Stimulated activated CD4-positive, alpha-beta T cell treated with anti-CD3 and anti-CD28 coated beads, Interleukin-15, amount 100 ng/mL, for 1 hour (primary cell): Measurements from ENCODE around the gene UNC5C.

Experiments used
- DNase-seq, 2 donors: peaks; one replicate each; pipeline ENCODE4 v3.0.0-alpha.2; 2020; ENCODE audit warnings: low read depth in 1 of 2, low spot score in 1 of 2

UNC5C gene

DNA sequence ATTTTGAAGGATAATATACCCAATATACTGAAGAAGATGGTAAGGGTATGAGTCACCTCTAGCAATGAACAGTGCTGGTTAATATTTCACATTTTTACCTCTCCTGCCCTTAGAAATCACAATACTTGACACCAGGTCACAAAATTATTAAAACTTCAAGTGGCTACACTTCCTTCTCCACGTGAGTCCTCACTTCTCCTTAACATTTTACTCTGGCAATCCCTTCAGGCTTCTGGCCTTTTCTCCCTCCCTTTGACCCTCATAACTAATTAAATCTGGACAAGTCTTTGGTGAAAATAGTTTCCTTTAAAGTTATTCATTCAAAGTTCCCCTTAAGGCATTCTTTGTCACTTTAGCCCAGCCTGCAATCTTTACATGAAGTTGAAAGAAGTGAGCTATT lies 190.4 kb downstream of the UNC5C start:
- no peak for DNase-seq

DNA sequence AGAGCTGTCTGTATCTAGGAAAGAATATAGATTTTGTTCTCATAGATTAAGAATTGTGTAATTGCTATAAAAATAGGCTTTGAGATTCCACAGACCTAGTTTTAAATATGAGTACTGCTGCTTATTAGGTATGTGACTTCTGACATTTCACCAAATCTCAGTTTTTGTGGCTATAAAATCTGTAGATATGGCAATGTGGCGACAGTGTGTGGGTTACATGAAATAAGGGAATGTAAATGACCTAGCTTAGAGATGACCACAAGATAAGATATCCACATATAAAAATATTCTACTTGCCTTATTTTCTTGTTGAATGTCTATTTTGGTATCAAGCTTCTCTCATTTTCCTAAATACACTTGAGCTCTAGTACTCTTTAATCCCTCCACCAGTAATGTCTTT lies 193.8 kb downstream of the UNC5C start:
- no peak for DNase-seq

DNA sequence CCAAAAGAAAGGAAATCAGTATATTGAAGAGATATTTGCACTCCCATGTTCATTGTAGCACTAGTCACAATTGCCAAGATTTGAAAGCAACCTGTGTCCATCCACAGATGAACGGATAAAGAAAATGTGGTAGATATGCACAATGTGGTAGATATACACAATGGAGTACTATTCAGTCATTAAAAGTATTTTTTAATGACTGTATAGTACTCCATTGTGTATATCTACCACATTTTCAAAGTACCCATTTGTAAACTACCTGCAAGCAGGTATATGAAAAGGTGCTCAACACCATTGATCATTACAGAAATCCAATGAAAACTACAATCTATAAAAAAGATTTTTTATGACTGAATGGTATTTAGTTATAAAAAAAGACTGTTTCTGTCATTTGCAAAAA lies 200.4 kb downstream of the UNC5C start:
- no peak for DNase-seq

DNA sequence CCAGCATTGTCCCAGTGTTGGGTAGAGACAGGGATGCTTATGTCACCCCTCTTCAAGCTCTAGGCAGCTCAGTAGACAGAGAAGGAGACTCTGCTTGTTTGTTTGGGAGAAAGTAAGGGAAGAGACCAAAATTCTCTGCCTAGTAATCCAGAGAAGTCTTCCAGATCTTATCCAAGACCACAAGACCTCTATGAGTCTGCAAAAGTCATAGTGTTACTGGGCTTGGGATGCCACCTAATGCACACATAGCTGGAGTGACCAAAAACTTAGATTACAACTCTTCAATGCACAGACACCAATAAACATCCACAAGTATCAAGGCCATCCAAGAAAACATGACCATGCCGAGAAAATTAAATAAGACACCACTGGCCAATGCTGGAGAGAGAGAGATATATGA lies 205.5 kb downstream of the UNC5C start:
- DNase-seq: no peak

DNA sequence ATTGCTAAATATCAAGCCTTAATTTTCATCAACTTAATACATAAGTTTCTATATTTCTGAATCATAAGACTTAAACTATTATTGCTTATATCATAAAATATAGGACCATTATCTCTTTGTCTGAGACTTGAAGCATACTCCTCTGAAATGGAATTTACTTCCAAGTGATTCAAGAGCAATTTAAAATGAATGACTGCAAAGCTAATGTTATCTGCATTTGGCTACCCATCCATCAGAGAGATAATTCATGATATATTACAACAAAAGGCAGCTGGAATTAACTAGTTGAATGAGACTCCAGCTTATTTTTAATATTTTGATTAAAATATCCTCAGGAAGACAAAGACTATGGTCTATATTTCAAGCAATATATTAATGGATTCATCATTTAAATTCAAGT lies 208.6 kb downstream of the UNC5C start:
- no peak for DNase-seq

DNA sequence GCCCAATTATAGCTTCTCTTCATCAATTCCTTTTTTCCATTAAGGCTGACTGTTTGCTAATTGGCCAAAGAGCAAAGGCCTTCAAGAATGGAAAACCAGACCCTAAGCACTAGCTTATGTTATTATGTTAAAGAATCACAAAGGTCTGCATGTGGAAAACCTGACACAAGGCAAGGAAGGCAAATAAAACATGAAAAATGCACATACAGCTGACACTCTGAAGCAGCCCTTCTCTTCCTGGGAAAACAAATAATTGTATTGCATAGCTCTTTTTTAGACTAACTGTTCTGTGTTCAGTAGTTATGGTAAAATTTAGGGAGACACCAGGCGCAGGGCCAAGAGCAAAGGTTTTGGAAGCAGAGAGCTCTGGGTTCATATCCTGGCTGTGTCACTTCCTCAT lies 223.1 kb downstream of the UNC5C start:
- DNase-seq: no peak

DNA sequence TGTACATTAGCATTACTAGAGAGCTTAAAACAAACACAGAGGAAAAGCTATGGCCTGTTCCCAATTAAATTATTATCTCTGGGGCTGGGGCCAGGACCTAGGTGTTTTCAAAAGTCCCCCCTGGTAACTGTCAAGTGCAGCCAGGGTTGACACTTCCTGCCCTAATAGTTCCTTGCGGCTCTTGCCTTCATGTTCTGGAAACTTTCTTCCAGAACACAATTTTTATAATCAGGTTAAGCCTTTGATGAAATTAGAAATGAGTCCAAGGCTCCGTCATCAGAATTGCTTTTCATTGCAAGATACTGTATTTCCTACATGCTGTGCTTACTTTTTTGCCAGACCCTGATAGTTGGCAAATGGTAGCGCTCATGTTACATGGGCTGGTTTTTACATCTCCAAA lies 229.6 kb downstream of the UNC5C start:
- DNase-seq: no peak

DNA sequence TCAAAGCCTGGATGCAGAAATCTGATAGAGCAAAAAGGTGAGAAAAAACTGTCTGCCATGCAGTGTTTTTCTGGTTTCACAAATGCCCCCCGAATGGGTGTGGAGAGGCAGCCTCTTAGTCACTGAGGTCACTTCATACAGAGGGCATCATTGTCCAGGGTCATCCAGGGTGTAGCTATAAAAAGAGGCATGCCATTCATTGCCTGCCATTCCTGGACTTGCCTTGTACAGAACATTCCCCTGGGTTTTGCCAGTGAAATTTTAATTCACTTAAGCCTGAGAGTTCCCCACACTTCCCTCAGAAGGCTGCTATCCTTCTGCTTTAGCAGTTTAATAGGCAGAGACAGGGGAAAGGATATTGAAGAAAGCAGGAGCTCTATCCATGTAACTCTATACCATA lies 230.3 kb downstream of the UNC5C start:
- no peak for DNase-seq

DNA sequence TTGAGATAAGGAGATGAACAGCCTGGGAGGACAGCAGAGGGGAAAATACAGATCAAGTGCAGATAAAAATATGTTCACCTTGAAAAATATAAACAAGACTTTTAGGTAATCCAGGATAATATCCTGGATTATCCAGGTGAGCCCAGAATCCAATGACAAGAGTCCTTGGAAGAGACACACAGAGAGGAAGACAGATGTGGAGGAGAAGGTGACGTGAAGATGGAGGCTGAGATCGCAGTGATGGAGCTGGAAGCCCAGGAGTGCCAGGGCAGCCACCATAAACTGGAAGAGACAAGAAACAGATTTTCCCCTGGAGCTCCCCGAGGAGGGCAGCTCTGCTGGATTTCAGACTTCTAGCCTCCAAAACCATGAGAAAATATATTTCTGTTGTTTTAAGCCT lies 230.7 kb downstream of the UNC5C start:
- no peak for DNase-seq

DNA sequence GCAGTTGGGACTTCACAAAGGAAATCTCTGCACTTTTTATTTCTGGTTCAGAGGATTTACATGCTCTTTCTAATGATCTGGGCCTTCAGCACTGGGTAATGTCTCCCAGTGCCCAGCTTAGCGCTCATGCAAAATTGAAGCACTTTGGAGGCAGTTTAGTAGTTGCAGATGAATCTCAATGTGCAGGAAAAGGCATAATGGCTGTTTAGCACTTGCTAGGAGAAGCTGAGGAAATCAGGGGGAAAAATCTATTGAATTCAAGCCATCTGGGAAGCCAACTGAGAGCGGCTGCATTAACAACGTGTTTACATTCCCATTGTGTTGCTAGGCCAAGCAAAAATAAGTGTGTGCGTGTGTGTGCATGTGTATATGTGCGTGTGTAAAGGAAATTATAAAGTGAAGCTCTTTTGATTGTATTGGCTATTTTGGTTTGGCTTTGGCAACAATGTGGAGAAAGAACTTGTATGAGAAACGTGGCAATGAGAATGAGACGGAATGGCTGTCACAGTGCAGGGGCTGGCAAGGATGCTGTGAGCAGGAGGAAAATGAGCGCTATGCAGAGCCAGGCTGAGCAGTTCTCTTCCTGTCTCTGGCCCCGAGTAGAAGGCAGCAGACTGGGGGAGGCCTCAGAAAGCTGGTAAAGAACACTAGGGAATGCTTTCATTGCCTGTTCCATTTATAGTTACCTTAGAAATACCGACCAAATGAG lies 231.5 kb downstream of the UNC5C start:
- no peak for DNase-seq

DNA sequence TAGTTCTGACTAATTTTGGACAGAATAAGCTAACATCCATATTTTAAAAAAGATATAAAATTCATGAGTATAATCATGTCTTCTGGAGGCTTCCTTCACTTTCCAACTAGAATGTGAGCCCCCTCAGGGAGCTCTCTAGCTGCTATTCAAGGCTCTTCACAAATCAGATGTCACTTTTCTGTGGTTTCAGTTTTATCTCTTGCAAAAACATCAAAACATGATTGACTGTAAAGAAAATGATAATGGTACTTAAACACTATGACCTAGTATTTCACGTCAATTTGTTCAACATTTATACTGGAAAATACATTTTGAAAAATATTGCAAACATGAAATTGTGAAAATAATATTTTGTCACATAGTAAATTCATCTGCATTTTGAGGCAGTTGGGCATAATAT lies 234.2 kb downstream of the UNC5C start:
- no peak for DNase-seq

DNA sequence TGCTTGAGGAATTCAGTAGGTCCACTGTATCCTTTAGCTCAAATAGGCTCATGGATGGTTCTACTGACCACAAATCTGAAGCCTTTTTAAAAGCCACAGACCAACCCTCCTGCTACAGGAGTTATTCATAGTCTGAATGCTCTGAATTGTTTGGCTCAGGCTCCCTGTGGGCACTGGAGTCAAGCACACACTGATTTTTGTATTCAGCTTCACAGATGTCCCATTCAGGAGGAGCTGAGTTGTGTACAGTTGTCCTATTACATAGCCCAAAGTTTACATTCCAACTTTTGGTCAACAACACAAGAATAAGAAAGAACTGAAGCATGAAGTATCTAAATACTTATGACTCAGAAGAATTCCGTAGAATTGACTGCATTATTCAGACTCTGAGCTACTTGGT lies 243.9 kb downstream of the UNC5C start:
- DNase-seq: no peak

DNA sequence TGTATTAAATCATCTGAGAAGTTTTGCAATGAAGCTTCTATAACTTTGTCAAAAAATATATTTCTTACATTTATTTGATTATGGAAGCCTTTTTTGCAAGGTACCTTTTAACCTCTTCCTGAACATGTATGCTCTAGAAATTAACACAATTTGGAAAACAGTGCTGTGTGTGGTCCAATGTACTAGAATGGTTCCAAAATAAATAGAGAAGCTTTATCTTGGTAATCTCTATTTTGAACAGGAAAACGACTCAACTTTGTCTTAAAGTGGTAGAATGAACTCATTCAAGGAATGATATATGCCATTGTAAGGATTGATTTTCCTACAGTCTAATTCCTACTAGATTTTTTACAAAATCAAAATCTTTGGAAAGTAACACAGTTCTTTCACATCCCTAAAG lies 248.5 kb downstream of the UNC5C start:
- no peak for DNase-seq

DNA sequence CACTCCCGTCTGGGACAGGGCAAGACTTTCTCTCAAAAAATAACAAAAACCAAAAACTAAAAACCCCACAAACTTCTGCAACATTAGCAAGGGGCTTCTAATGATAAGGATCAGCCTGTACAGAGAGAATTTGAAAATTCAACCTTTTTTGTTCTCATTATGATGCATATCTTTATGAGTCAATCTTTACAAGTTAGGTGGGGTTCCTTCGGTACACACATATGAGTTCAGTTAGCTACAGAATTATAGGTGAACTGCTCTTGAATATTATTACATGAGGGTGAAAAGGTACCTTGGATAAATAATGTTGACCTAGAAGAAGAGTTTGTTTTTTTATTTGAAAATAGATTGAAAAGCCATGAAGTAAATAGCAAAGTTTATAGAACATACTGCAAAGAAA lies 252.7 kb downstream of the UNC5C start:
- no peak for DNase-seq

DNA sequence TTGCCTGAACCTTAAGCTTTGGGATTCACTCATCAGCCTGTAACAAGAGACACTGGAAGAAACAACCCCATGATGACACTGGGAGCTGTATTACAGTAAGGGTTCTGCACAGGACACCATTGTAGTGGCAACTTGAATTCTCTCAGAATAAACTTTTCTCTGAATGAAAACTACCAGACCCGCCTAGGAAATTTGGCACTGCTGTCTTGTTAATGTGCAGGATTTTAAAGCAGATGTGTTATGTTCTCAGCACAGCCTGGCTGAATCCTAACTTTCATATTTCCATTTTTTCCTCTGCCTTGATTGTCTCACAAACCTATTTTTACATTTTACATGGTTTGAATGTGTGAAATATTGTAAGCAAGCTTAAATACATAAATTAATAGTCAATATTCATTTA lies 253.6 kb downstream of the UNC5C start:
- DNase-seq: no peak

DNA sequence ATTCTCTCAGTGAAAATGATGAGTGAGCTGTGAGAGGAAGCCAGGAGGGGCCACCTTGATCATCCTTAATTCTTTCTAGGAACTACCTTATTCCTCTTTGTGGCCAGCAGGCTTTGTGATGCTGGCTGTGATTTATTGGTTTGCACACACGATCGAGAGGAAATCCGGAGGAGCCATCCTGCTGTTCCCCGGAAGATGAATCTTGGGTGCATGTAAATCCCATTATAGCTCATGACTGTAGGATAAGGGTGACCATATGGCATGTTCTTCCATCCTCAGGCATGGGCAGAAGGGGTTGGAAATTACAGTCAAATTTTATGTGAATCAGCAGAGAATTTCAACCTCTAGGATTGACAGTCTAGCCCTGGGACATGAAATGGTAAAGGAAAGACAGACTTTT lies 254.5 kb downstream of the UNC5C start:
- DNase-seq: no peak

DNA sequence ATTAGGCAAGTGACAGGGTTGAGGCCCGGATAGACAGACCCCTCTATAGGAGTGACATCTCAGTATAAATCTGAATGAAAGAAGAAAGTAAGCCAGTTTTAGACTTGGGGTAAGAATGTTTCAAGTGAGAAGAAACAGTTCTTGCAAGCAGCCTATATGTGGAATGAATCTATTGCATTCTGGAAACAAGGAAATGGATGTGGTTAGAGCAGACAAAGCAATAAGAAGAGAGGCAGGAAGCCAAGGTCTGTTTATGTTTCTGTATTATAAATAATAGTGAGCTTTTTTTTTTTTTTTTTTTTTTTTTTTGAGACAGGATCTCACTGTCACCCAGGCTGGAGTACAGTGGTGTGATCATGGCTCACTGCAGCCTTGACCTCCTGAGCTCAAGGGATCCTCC lies 255.8 kb downstream of the UNC5C start:
- DNase-seq: no peak

DNA sequence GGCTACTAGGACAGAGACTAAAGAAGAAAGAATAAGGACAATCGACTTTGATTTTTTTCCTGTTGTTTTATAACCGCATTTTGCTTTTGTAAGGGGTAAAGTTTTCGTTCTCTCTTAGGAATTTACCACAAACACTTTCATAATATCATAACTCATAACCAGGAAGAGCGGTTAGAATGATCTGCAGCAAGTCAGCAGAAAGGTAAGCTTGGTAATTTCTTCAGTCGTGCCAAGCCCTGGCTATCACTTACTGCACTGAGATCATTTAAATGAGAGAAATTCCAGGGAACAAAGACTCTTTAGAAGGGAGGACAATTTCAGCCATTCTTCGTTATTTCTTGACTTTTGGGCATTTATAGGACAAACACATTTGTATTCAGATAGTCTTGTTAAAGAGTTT lies 258.1 kb downstream of the UNC5C start:
- no peak for DNase-seq

DNA sequence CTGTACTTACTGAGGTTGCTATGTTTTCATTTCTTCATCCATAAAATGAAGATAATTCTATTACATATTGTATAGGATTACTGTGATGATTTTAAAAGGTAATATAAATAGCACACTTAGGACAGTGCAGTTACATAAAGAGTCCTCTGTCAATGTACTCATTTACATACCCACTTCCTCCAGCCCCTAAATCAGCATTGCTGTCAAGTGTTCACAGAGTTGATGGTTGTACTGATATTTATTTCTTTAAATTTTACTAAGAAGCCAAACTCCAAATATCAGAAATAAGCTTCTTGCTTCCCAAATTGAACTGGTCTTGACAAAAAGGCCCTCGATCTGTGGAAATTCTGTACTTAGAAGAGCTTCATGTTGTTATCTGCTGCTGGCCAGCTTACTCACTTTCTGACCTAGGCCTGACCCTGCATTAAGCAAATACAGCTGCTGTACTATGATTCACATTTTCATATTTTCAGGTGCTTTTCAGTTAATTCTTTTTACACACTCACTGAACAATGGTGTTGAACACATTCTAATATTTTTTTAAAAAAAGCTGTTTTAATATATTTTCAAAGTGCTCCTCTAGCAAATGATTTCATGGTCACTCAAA lies 259.6 kb downstream of the UNC5C start:
- no peak for DNase-seq

DNA sequence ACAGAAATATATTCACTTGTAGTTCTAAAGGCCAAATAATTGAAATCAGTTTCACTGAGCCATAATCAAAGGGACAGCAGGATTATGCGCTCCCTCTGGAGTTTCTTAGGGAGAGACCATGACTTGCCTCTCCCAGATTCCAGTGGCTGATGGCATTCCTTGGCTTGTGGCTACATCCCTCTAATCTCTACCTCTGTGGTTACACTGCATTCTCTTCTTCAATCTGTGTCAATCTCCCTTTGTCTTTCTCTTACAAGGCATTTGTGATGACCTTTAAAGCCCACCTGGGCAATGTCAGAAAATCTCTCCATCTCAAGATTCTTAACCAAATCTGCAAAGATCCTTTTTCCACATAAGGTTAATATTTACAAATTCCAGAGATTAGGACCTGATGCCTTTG lies 260.2 kb downstream of the UNC5C start:
- DNase-seq: no peak

DNA sequence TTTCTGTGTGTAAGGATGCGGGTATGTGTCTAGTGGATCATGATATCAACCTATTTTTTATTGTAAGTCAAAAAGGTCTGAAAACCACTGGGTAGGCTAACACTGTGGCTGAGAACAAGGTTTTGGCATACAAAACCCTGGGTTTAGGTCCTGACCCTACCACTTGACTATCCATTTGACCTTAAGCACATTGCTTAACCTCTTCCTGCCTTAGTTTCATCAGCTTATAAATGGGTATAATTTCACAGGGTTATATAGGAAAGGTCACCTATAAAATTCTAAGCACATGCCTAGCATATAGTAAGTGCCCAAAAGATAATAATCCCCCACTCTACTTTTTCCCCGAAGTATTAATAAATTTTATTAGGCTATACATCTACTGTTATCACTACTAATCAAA lies 263.0 kb downstream of the UNC5C start:
- no peak for DNase-seq

DNA sequence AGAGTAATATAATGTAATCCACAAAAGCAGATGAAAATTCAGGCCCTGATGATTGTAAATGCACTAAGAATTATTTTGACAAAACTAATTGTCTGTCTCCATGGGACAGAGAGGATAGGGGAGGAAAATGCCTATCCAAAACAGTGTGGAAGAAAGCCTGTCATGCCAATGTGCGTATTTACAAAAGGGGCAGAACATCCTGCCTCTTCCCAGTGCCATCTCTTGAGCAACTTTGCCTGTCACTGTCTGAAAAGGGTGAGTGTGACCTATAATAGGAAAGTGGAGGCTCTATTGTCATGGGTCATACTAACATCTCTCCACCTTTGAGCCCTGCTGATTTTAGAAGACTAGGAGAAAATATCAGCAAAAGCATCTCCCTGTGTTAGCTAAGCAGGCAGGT lies 264.1 kb downstream of the UNC5C start:
- no peak for DNase-seq

DNA sequence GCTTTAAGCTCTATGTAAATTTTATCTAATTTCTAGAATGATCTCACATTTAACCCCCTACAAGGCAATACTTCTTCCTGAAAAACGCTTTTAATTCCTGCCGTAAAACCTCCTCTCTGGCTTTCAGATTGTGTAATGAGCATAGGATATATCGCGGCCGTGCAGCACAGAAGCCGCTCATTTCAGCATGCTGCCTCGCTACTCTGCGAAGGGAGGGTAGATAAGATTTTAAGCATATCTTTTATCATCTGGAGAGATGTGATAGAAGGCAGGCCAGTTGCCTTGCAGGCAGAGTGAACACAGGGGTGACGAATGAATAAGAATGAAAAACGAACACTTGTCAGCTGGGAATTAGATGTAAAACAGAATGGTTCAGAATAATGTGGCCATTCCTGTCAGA lies 265.5 kb downstream of the UNC5C start:
- no peak for DNase-seq
